Posterior cingulate gyrus (tissue), 11 donors: ENCODE data around the gene TM2D1.
"Not testable (repeated sequence)": the region's sequence is repeated elsewhere in the genome, so short reads cannot be mapped to it uniquely, and the experiment has no call there.

Experiments used
- DNase-seq, 10 donors: peaks; one replicate each; pipeline versions ENCODE4 v3.0.0 to v3.0.0-alpha.2; 2020 to 2021; ENCODE audit warnings: mixed read lengths in 3 of 10
- intact Hi-C: fragments of 100-400 bp; cut with DNase I; formaldehyde crosslinking; loops from one replicate; pipeline ENCODE4 v1.15.1; 2023

TM2D1 gene

GRCh38 chr1:61724506-61724812, 482 bp downstream of the TM2D1 start:
- intact Hi-C loops = loop anchor here (10.0 kb wide), 1 partner anchor 80 kb away; no protein-coding TSS in a partner anchor
- no peak for DNase-seq

- intact Hi-C loops, DNase-seq: not testable (repeated sequence)
Observed at GRCh38 chr1:61718996-61719663, 5.8 kb downstream of the TM2D1 start.

GRCh38 chr1:61711969-61712368, 13.0 kb downstream of the TM2D1 start:
- DNase-seq = no peak
- intact Hi-C loops = no loop called here

GRCh38 chr1:61711257-61711656, 13.7 kb downstream of the TM2D1 start:
- DNase-seq, intact Hi-C loops: not testable (repeated sequence)

- no peak for DNase-seq
- intact Hi-C loops = no loop called here
Observed at GRCh38 chr1:61709908-61710289, 15.0 kb downstream of the TM2D1 start.

GRCh38 chr1:61708953-61709907, 15.7 kb downstream of the TM2D1 start:
- no peak for DNase-seq
- intact Hi-C loops = no loop called here

GRCh38 chr1:61699911-61700851, 24.8 kb downstream of the TM2D1 start:
- DNase-seq = no peak
- intact Hi-C loops = no loop called here

- intact Hi-C loops = no loop called here
- no peak for DNase-seq
Observed at GRCh38 chr1:61692155-61692800, 32.7 kb downstream of the TM2D1 start.

- DNase-seq = no peak
- intact Hi-C loops = no loop called here
Observed at GRCh38 chr1:61687901-61688300, 37.0 kb downstream of the TM2D1 start.

- no peak for DNase-seq
- intact Hi-C loops = no loop called here
Observed at GRCh38 chr1:61682891-61683290, 42.0 kb downstream of the TM2D1 start.

GRCh38 chr1:61680500-61680899, 44.4 kb downstream of the TM2D1 start:
- intact Hi-C loops = no loop called here
- DNase-seq = peak in 1 of 10 donors; percentile 19

- intact Hi-C loops = not testable (repeated sequence)
Observed at GRCh38 chr1:61676881-61677280, 48.1 kb downstream of the TM2D1 start.

GRCh38 chr1:61674221-61674620, 50.7 kb downstream of the TM2D1 start:
- intact Hi-C loops = no loop called here
- DNase-seq = no peak

More at GRCh38 chr1:61676881-61677280, 48.1 kb downstream of the TM2D1 start:
- not testable (repeated sequence) for DNase-seq

- DNase-seq = no peak
- intact Hi-C loops = no loop called here
Observed at GRCh38 chr1:61672376-61672775, 52.6 kb downstream of the TM2D1 start.

- intact Hi-C loops = no loop called here
- no peak for DNase-seq
Observed at GRCh38 chr1:61670445-61670844, 54.5 kb downstream of the TM2D1 start.

- intact Hi-C loops = no loop called here
- DNase-seq = no peak
Observed at GRCh38 chr1:61670016-61670415, 54.9 kb downstream of the TM2D1 start.

GRCh38 chr1:61659061-61659460, 65.9 kb downstream of the TM2D1 start:
- intact Hi-C loops = no loop called here

GRCh38 chr1:61655453-61655852, 69.5 kb downstream of the TM2D1 start:
- intact Hi-C loops = no loop called here
- no peak for DNase-seq

More at GRCh38 chr1:61659061-61659460, 65.9 kb downstream of the TM2D1 start:
- no peak for DNase-seq

GRCh38 chr1:61654067-61654466, 70.9 kb downstream of the TM2D1 start:
- intact Hi-C loops = no loop called here
- peak in 2 of 10 donors; percentile 73 to 80 for DNase-seq
